Peyer's patch (tissue), 4 donors: ENCODE results near the gene PPP1R16B.

Source experiments
- CTCF ChIP-seq, 6 experiments: fragments of 450-650 bp in 4 of 6; fragments of 200-600 bp in 2 of 6; sonication (generic) in 1 of 6; IDR thresholded peaks; one replicate each; pipeline ENCODE4 v1.5.1; 2017 to 2019; ENCODE audit warnings: antibody characterized with exemption in 6 of 6, mild to moderate bottlenecking in 3 of 6, moderate library complexity in 1 of 6
- POLR2A ChIP-seq, 2 donors: fragments of 450-650 bp; IDR thresholded peaks; one replicate each; pipeline ENCODE4 v1.5.1; 2017; ENCODE audit warnings: antibody characterized with exemption in 2 of 2, mild to moderate bottlenecking in 2 of 2, moderate library complexity in 2 of 2

GRCh38 chr20:38835792-38836191, 30.3 kb downstream of the PPP1R16B start:
- TF ChIP-seq CTCF (IDR thresholded peaks at IDR 0.05) (no peak), POLR2A (IDR thresholded peaks at IDR 0.05) (no peak)
